HG03558 (cell line): ENCODE measurements around the gene CYP19A1.
"Not testable (repeated sequence)": the region's sequence is repeated elsewhere in the genome, so short reads cannot be mapped to it uniquely, and the experiment has no call there.

Source experiments
- ATAC-seq: cut with Tn5 transposase; IDR thresholded peaks from one replicate; pipeline ENCODE4 v1.9.1; 2021; ENCODE audit warnings: moderate number of reproducible peaks; ENCODE audit not compliant: unreplicated experiment; ENCODE audit errors: extremely low read depth

The CYP19A1 gene

DNA sequence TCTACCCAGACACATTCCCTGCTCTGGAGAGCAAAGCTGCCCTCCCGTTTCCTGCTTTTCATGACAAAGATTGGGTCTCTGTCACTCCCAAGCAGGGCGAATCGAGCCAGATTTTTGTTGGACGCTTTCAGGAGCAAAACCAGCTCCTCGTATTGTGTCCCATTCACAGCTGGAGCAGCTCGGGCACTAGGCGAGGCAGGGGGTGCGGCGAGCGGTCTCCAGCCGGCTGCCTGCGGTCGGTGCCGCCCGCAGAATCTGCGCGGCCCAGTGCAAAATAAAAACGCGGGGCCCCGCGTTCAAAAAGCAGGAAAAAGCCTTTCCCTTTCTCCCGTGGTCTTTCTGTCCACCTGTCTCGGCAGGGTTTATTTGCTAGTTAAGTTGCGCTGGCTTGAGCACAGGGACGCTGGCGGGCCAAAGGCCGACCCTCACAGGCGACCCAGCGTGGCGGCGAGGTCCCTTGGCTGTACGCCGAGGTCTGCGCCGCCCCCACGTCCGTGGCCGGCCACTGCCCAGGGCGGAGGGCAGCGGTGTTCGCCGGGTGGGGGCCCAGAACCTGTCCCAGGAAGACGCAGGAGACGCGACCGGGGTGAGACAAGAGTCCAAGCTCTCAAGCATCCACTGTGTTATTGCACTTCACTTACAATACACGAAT is 71.2 kb downstream of the CYP19A1 start:
- ATAC-seq, result no peak

DNA sequence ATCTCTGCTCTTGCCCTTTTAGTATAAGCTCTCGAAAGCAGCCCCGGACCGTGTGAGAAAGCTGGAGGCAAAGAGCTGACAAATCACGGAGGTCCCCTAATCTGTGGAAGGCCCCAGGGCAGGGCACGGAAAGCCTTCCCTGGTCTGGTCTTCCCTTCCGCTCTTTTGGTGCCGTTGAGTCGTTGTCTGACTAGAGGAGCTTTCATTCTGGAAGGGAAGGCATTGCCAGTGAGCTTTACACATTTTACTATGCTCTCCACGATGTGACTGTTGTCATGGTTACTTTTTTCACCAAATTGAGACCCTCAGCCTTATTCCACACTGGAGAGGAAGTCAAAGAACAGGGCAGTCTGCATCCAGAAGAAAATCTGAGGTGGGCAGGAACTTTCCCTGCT is 71.7 kb downstream of the CYP19A1 start:
- ATAC-seq, result no peak

DNA sequence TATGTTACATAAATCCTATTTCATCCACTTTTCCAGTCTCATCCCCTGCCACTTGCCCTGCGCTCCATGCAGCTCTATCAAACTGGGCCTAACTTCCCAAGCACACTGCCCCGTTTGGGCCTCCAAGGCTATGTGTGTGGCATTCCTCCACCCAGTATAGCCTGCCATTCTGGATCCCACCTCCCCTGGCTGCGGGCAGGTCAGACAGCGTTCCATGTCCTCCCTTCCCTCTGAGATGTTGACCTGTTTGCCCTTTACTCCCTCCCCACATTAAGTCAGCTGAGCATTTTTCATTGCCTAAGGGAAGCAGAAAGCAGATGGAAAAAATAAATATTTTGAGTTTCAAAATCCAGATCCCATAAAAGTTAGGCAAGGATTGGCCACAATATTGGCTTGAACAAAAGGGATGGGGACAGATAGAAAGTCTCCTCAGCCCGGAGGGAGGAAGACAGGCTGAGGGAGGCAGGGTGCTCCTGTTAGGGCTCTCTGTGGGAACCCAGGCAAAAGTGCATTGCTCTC is 73.3 kb downstream of the CYP19A1 start:
- no peak for ATAC-seq

DNA sequence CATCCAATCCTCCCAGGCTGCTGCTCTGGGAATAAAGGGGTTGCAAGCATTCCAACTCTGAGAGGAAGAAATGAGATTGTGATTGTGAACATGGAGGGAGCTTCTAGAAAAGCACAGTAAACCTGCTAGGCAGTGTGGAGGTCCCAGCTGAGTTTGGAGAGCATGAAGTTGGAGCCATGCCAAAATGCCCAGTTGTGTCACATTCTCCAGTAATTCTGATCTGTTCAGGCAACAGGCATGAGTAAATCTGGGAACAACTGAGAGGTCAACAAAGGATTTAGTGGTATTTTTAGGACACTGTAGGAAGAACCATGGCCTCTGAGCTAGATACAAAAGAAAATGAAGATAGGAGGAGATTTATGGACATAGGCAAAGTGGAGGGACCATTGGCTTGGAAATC is 74.7 kb downstream of the CYP19A1 start:
- ATAC-seq, result no peak

DNA sequence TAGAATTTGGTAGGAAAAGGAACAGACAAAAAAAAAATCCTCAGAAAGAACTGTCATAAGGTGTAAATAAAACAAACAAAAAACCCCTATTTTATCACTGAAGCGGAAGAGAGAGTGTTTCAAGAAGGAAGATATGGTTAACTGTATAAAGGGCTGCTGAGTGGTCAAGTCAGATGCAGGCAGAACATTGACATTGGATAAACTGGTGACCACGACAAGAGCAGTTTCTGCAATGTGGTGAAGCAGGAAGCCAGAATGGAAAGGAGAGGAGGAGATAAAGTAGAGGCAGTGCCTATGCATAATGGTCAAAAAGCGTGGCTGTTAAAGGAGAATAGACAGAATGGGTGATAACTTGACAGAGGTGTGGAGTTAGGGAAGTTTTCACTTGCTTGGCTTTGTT is 75.3 kb downstream of the CYP19A1 start:
- ATAC-seq, result no peak

DNA sequence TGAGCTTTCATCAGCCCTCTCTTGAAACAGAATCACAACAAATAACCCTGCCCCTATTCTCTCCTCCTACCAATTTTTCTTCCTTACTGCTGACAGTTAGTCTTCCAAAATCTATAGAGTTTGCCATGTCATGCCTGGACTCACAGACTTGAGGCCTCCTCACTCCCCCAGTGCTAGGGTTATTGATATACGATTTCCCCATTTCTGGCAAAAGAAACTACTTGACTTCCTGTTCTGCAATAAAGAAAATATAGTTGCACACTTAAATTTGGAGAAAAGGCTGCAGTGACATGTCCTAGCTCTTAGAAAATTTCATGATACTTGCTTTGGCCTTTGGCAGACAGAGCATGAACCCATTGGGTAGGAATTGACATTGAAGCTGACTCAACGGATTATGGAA is 75.9 kb downstream of the CYP19A1 start:
- ATAC-seq, result no peak

DNA sequence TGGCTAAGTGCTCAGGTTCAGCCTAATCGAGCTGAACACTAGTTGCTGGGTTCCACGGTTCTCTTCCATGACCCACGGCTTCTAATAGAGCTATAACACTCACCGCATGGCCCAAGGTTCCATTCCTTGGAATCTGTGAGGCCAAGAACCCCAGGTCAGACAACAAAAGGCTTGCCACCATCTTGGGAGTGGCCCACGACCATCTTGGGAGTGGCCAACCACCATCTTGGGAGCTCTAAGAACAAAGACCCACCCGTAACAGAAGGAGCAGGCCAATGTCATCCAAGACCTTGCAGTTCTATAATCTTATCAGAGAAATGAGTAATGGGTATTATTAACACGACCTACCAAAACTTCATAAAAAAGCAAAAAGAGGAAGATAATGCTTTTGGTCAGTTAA is 77.3 kb downstream of the CYP19A1 start:
- not testable (repeated sequence) for ATAC-seq

DNA sequence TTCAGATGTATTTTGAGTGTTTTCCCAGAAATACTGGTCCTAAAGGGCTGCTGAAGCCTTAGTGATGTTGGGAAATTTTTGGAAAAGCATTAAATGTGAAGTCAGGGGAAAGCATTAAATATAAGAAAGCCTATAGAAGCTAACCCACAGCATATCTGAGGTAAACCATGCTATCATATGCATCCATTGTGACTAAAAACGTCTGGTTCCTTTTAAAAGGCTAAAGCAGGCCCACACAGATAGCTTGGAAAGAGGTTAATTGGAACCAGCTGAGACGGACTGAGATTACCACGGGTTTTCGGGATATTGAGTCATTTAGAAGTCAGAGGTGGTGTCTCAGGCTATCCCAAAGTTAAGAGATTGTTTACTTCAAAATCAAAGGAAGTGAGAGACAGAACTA is 78.2 kb downstream of the CYP19A1 start:
- ATAC-seq, result no peak

DNA sequence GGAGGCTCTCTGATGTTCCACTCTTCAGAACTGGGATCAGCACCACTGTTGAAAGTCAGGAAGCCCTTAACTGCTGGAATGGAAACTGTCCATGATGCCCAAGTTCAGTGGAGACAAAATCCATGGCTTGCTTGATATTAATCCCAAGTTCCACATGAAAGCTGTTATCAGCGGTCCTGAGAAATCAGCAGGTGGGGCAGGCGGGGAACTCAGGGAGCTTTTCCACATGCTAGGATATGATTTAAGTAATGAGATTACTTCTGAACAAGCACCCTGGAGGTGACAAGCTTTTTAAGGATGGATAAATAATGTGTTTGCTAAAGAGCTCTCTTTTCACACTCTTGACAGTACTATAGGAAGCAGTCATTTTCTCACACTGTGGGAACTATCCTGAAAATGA is 82.9 kb downstream of the CYP19A1 start:
- ATAC-seq, result no peak

DNA sequence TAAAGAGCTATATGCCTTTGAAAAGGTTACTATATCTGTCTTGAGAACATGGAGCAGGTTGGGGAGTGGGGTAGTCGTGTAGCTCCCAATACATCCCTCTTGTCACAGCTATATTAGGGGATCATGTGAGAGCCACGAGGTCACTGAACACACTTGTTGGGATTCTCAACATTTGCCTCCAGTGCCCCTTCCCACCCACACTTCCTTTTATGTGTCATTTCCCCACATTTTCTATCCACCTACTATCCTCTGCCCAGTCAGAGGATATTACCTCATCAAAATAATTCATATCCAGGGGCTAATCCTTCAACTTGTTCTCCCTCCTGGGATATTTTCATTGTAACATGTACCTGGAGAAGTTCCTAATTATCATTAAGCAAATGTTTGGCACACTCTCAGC is 85.0 kb downstream of the CYP19A1 start:
- ATAC-seq, result no peak

DNA sequence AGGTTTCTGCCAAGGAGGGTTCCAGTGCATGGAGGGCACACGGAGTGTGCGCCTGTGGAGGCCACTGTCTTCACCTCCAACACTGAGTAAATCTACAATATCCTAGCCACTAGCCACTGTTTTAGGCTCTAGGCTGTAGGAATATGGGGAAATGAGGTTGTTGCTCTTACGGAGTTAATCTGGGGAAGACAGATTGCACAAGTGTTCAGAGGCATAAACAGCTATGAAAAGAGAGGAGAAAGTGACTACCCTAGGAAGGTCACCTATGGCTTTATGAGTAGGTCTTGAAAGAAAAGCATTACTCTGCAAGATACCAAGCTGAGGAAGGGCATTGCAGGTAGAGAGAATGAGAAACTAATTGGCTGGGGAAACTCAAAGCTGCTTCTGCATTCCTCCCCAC is 85.7 kb downstream of the CYP19A1 start:
- ATAC-seq, result no peak

DNA sequence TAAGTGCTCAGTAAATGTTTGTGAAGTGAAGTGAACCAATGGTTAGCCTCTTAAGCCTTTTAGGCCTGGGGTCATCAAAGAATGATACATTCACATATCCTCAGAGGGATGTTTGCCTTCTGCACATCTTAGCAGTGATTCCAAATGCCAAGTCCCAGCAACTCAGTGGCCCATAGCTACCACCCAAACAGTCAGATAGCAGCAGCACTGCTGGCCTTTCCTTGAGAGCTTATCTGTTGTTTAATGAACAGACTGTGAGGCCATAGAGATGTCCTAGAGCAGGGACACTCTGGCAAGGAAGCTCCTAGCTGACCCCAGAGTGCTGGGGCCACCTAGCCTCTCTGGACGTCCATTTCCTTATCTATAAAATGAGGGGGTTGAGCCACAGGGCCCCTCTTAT is 86.8 kb downstream of the CYP19A1 start:
- ATAC-seq, result no peak

DNA sequence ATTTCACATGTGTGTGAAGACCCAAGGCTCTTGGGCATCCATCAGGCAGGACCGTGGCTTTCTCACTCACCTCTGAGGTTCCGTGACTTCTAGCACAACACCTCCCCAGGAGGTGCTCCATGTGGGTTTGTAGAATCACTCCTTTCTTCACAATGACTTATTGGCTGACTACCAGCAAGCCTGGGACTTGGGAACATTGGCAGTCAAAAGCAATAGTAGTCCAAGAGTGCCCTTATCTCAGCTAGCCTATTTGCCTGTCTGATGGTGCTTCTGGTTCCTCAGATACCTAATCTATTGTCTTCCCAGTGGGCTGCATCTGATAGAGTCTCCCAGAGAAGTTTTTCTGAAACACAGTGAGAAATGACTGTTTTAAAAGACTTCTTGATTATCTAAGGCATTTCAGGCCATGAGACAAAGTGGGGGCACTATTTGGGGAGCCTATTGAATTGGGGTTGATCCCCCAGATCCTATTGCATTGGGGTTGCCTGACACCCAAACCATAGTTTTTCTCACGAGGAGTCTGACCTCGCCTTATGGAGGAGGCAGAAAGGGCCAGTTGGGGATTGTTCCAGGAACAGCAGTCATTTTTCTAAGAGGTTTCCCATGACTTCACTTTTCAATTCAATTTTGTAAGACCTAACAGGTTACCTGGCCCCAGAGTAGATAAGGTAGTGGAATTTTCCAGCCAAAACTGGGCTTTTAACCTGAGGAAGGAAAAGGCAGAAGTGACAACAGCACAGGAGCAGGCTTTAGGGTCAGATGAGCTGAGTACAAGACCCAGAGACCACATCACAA is 88.0 kb downstream of the CYP19A1 start:
- ATAC-seq, result no peak

DNA sequence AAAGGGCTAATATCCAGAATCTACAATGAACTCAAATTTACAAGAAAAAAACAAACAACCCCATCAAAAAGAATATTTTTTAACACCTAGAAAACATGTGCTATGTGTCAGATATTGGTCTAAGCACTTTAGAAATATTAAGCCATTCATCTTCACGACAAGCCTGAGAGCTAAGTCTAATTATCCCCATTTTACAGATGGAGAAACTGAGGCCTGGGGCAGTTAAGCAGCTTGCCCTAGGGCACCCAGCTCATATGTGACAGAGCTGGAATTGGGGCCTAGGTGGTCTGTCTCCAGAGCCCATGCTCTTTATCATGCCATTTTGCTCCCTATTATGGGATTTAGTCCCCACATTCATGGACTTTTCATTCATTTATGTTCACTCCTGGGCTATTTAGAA is 92.8 kb downstream of the CYP19A1 start:
- no peak for ATAC-seq

DNA sequence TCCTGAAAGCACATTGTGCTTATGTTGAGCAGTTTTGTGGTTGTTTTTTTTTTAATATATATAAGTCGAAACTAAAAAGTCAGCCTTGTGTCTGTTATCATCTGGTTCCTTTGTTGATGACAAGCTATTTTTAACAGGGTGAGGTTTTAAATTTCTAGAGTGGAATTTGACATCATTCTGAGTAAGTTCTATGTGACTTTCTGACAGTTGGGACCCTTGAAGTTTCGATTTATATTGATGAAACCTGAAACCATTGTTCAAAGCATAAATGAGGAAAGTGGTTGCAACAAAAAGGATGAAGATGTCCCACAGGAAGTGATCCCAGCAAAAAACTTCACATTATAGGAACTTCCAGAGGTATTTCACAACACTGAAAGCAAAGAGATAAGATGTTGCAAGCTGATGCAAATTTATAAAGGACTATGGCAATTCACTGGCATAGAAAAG is 94.0 kb downstream of the CYP19A1 start:
- ATAC-seq, result no peak

DNA sequence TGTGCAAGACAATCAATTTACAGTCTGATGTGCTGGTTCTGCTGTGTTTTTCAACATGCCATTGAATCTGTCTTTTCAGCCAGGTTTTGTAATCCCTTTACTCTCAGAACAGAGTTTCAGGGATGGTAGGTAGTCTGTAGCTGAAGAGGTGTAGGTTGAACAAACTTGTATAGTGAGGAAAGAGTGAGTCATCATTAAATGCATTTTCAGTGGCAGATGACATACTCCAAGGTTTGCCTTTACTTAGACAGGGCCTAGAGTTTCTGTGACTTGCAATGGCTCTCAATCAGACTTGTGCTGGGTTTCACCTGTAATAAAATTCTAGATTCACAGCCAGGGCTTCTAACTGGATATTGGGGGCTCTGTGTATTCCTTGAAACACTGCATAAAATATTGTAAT is 94.6 kb downstream of the CYP19A1 start:
- peak; percentile 41 for ATAC-seq

DNA sequence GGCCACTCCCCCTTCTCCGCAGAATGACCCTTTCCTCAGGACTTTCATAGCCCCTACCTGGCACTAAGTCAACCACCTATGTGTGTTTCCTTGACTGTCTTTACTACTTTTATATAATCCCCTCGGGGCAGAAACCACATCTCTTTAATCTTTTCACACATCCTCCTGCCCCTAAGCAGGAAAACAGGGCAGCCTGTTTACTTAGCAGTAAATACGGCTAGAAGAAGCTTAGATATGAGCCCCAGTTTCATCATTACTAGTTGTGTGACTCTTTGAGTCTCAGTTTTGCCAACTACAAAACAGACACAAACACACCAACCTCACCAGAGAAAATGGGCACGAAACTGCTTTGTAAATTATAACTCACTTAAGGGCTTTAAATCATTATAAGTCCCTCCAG is 98.3 kb downstream of the CYP19A1 start:
- no peak for ATAC-seq

DNA sequence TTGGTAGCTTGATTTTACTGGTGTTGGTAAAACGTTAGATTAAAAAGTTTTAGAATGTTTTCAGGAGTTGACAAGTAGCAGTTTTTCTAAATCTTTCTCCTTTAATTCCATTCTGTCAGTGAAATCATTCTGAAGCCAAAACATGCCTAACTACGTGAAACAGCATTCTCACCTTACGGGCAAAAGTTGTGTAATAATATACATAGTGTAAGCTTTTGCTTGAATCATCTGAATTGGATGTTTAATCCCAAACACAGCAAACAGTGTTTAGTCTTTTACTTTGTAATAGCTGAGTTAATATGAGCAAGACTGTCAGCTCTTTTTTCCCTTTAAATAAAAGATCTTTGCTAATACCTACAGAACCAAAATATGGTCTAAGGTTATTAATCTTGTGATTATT is 100.6 kb downstream of the CYP19A1 start:
- ATAC-seq, result no peak

DNA sequence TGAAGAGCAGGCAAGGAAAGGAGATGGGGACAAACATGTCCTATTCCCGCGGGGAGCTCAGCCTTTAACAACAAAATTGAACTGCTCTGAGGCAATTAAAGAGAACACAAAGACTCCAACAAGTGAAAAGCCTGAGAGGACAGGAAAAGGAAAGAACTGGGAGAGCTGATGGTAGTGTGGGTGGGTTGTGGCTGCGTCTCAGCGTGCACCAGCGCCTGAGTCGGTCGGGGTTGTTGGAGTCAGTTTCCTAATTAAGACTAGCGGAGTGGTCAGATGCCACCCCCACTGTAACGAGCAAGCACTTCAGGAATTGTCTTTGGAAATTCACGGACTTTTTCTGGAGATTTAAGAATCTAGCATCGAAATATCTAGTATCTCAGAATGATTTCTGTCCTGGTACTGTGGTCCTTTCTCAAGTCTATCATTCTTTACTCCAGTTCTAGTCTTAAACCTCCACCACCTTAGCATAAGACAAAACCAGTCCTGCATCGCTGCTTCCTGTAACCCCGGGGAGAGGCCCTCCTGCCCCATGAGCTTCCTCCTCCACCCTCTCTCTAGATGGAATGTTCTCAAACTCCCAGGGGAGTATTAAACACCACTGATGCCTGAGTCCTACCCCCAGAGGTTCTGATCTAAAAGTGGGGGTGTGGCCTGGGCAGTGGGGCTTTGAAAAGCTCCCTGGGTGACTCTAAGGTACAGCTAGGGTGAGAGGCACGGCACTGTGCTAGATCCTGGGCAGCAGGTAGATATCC is 104.0 kb downstream of the CYP19A1 start:
- ATAC-seq, result no peak

DNA sequence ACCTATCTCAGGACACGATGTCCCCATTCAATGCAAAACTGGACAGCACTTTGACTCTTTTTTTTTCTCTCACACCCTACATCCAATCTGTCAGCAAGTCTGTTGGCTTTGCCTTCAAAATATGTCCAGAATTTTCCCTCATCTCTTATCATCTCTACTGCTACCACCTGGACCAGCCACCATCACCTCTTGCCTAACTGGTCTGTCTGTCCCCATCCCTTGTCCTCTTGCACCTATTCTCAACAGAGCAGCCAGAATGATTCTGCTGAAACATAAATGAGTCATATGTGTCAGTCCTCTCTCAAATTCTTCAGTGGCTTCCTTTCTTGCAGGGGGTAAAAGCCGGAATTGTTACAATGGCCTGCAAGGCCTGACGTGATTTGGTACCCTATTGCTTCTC is 105.8 kb downstream of the CYP19A1 start:
- ATAC-seq, result no peak

DNA sequence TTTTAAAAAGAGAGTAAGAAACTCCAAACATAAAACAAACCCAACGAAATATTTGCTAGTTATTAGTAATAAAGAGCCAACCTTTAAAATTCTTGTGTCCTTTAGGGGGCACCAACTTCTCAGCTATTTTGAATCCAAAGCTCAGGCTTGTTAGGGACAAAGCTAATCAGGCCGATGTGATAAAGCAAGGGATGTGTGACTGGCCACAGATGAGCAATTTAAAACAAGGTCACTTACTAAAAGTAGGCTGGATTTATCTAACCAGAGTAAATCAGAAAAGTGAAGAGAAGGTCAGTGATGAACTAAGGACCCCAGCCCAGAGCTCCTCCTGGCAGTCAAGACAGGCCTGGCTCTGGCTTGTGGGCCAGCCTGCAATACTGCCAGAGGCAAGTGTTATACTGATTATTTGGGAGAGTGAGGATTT is 108.5 kb downstream of the CYP19A1 start:
- ATAC-seq, result no peak
